HepG2 (cell line): Measurements from ENCODE around the gene NME4. TPM values are rescaled to one million over a fixed set of nuclear protein-coding genes. Genes with fewer than 3 reads are reported as not detected.

Source experiments
- ARID3A ChIP-seq: IDR thresholded peaks from 2 replicates; pipeline ENCODE4 v1.6.1; 2012; ENCODE audit warnings: low read depth, low read length, improper control_type of control experiment
- CHD4 ChIP-seq: fragments of 200-600 bp; sonication (generic); IDR thresholded peaks from 2 replicates; pipeline ENCODE4 v1.7.0; 2017; ENCODE audit warnings: mild to moderate bottlenecking, low read length, borderline replicate concordance
- GATA4 ChIP-seq: sonication (generic); IDR thresholded peaks from 2 replicates; pipeline ENCODE4 v1.6.1; 2016; ENCODE audit warnings: antibody characterized with exemption, low read depth, borderline replicate concordance
- GPN1 ChIP-seq: sonication (generic); formaldehyde crosslinking; IDR thresholded peaks from 2 replicates; pipeline ENCODE4 v1.5.1; 2020; ENCODE audit warnings: missing genetic modification reagents, borderline replicate concordance
- HIC2 ChIP-seq: sonication (generic); formaldehyde crosslinking; IDR thresholded peaks from 2 replicates; pipeline ENCODE4 v1.9.0; 2022; ENCODE audit warnings: low read depth, missing genetic modification reagents
- KDM2A ChIP-seq: sonication (generic); formaldehyde crosslinking; IDR thresholded peaks from 2 replicates; pipeline ENCODE4 v1.4.0; 2020; ENCODE audit warnings: low read depth, missing genetic modification reagents, borderline replicate concordance
- MIER2 ChIP-seq: IDR thresholded peaks from 2 replicates; pipeline ENCODE4 v1.6.1; 2016; ENCODE audit warnings: missing biosample characterization, missing genetic modification reagents
- MXD3 ChIP-seq: IDR thresholded peaks from 2 replicates; pipeline ENCODE4 v1.6.1; 2016; ENCODE audit warnings: mild to moderate bottlenecking, missing biosample characterization, missing genetic modification reagents
- NAIF1 ChIP-seq: sonication (generic); formaldehyde crosslinking; IDR thresholded peaks from 2 replicates; pipeline ENCODE4 v1.5.0; 2020; ENCODE audit warnings: mild to moderate bottlenecking, missing genetic modification reagents, borderline replicate concordance
- PAXIP1 ChIP-seq: sonication (generic); formaldehyde crosslinking; conservative IDR thresholded peaks from 2 replicates; pipeline ENCODE4 v1.4.0; 2020; ENCODE audit warnings: mild to moderate bottlenecking, missing genetic modification reagents, moderate library complexity
- RAD51 ChIP-seq: fragments of 450-650 bp; IDR thresholded peaks from 2 replicates; pipeline ENCODE4 v1.6.1; 2016; ENCODE audit warnings: borderline replicate concordance
- RARA ChIP-seq: IDR thresholded peaks from 2 replicates; pipeline ENCODE4 v1.6.1; 2016; ENCODE audit warnings: missing genetic modification reagents, missing compliant biosample characterization
- SOX13 ChIP-seq, 3 experiments: fragments of 450-650 bp in 1 of 3; sonication (generic) in 1 of 3; formaldehyde crosslinking in 1 of 3; IDR thresholded peaks in 2 of 3; conservative IDR thresholded peaks in 1 of 3; 2 replicates each; pipeline versions ENCODE4 v1.5.0 to v1.6.1; 2016 to 2020; ENCODE audit warnings: antibody characterized with exemption in 1 of 3, mild to moderate bottlenecking in 1 of 3, missing compliant biosample characterization in 1 of 3, missing genetic modification reagents in 1 of 3, moderate library complexity in 1 of 3
- TOPORS ChIP-seq: sonication (generic); formaldehyde crosslinking; IDR thresholded peaks from 2 replicates; pipeline ENCODE4 v1.8.0; 2023; ENCODE audit warnings: mild to moderate bottlenecking, missing genetic modification reagents
- ZNF280B ChIP-seq: sonication (generic); formaldehyde crosslinking; IDR thresholded peaks from 2 replicates; pipeline ENCODE4 v1.5.0; 2020; ENCODE audit warnings: missing genetic modification reagents, mild to moderate bottlenecking, borderline replicate concordance
- ZNF510 ChIP-seq: sonication (generic); formaldehyde crosslinking; IDR thresholded peaks from 2 replicates; pipeline ENCODE4 v1.4.0; 2020; ENCODE audit warnings: low read depth, mild to moderate bottlenecking, missing genetic modification reagents
- ZNF562 ChIP-seq: sonication (generic); formaldehyde crosslinking; IDR thresholded peaks from 2 replicates; pipeline ENCODE4 v1.8.0; 2022; ENCODE audit warnings: missing genetic modification reagents, borderline replicate concordance
- polyA plus RNA-seq, 8 experiments: library from polyadenylated mRNA; depleted of rRNA in 3 of 8; stranded (reverse) in 7 of 8; unstranded in 1 of 8; fragments of >200 nt; fragmentation: Illumina TruSeq in 4 of 8; extraction: Trizol in 4 of 8; gene quantifications; 2 replicates each; pipeline versions ENCODE4 v1.2.1 to v1.2.3, GENCODE V29; 2011 to 2016; ENCODE audit warnings: low read depth in 4 of 8, missing spikeins in 1 of 8, mixed read lengths in 1 of 8; ENCODE audit not compliant: insufficient read depth in 1 of 8
- total RNA-seq, 5 experiments: library from RNA; depleted of rRNA; stranded (reverse); fragments of >200 nt; fragmentation: Illumina TruSeq; extraction: Trizol; gene quantifications; 2 replicates each; pipeline ENCODE4 v1.2.3, GENCODE V29; 2016; ENCODE audit warnings: low read depth in 1 of 5

NME4 gene
- total and polyA plus RNA-seq, 2 of the 13 experiments (the other 11 are each of a cell fraction or from before 2014, with no cell fraction given): 121 to 263 TPM

GRCh38 chr16:405548-406506, 8.8 kb downstream of the NME4 start (continued):
- TF ChIP-seq ZNF280B (CRISPR knock-in tag) (no peak), GPN1 (CRISPR knock-in tag) (no peak), HIC2 (CRISPR knock-in tag) (peak; percentile 77; the same call in 1 of the 2 replicates), PAXIP1 (CRISPR knock-in tag) (peak; percentile 89), MXD3 (CRISPR knock-in tag) (peak; percentile 35; the same call in 1 of the 2 replicates), MIER2 (CRISPR knock-in tag) (peak; percentile 64; the same call in 1 of the 2 replicates), TOPORS (CRISPR knock-in tag) (no peak), NAIF1 (CRISPR knock-in tag) (peak; percentile 57; the same call in 1 of the 2 replicates), ARID3A (no peak), CHD4 (no peak), GATA4 (peak; percentile 89), KDM2A (CRISPR knock-in tag) (peak; percentile 78), SOX13 (IDR thresholded peaks at IDR 0.05) (peak; percentile 56), SOX13 (CRISPR knock-in tag; conservative IDR thresholded peaks at IDR 0.05 in 1 of 2, IDR thresholded peaks at IDR 0.05 in 1 of 2) (peak in 1 of 2 experiments; percentile 91; a peak in 2 of 4 replicates), ZNF510 (CRISPR knock-in tag) (peak; percentile 72; the same call in 1 of the 2 replicates), ZNF562 (CRISPR knock-in tag) (no peak), RAD51 (no peak), RARA (peak; percentile 97)
